GM19035 (cell line): ENCODE measurements around the gene UBR4.

Experiments
- ATAC-seq: cut with Tn5 transposase; IDR thresholded peaks from one replicate; pipeline ENCODE4 v1.9.1; 2021; ENCODE audit not compliant: unreplicated experiment

The UBR4 gene

GRCh38 chr1:19149736-19150135 is 60.3 kb downstream of the UBR4 start:
- ATAC-seq = no peak

GRCh38 chr1:19140465-19140864 is 69.6 kb downstream of the UBR4 start:
- ATAC-seq = no peak

GRCh38 chr1:19139711-19140110 is 70.4 kb downstream of the UBR4 start:
- ATAC-seq = no peak

- ATAC-seq = no peak
These were observed 71.0 kb downstream of the UBR4 start for GRCh38 chr1:19138958-19139581.

GRCh38 chr1:19138331-19138730 is 71.7 kb downstream of the UBR4 start:
- no peak for ATAC-seq

- ATAC-seq = no peak
These were observed 72.9 kb downstream of the UBR4 start for GRCh38 chr1:19137158-19137557.

- ATAC-seq = no peak
These were observed 76.7 kb downstream of the UBR4 start for GRCh38 chr1:19133360-19133759.

- no peak for ATAC-seq
These were observed 79.6 kb downstream of the UBR4 start for GRCh38 chr1:19130468-19130867.

- ATAC-seq = no peak
These were observed 81.0 kb downstream of the UBR4 start for GRCh38 chr1:19128968-19129514.

- ATAC-seq = no peak
These were observed 85.8 kb downstream of the UBR4 start for GRCh38 chr1:19124273-19124672.

- no peak for ATAC-seq
These were observed 86.2 kb downstream of the UBR4 start for GRCh38 chr1:19123837-19124236.

GRCh38 chr1:19122668-19123067 is 87.4 kb downstream of the UBR4 start:
- ATAC-seq = no peak

- no peak for ATAC-seq
These were observed 88.9 kb downstream of the UBR4 start for GRCh38 chr1:19121192-19121591.

GRCh38 chr1:19120070-19120469 is 90.0 kb downstream of the UBR4 start:
- no peak for ATAC-seq

GRCh38 chr1:19115082-19115808 is 94.8 kb downstream of the UBR4 start:
- no peak for ATAC-seq

- no peak for ATAC-seq
These were observed 96.4 kb downstream of the UBR4 start for GRCh38 chr1:19113697-19114092.

- ATAC-seq = no peak
These were observed 97.0 kb downstream of the UBR4 start for GRCh38 chr1:19112891-19113696.

- no peak for ATAC-seq
These were observed 99.7 kb downstream of the UBR4 start for GRCh38 chr1:19110257-19110927.

- no peak for ATAC-seq
These were observed 100.5 kb downstream of the UBR4 start for GRCh38 chr1:19109545-19109944.

GRCh38 chr1:19101244-19101643 is 108.8 kb downstream of the UBR4 start:
- no peak for ATAC-seq

- ATAC-seq = no peak
These were observed 110.0 kb downstream of the UBR4 start for GRCh38 chr1:19100028-19100427.
